Measurements from ENCODE around the gene ELOVL2. TPM values are rescaled to one million over a fixed set of nuclear protein-coding genes. Genes with fewer than 3 reads are reported as not detected.
"Not testable (repeated sequence)": the region's sequence is repeated elsewhere in the genome, so short reads cannot be mapped to it uniquely, and the experiment has no call there.

The ELOVL2 gene
- total RNA-seq, 1 experiment from 2014 or later, result 0.41 TPM

DNA sequence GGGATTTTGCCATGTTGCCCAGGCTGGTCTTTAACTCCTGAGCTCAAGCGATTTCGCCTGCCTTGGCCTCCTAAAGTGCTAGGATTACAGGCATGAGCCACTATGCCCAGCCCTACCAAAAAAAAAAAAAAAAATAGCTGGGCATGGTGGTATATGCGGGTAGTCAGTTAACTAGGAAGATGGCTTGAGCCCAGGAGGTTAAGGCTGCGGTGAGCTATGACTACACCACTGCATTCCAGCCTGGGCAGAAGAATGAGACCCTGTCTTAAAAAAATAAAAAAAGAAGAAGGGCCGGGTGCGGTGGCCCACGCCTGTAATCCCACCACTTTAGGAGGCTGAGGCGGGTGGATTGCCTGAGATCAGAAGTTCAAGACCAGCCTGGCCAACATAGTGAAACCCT is 50.2 kb downstream of the ELOVL2 start:
- Histone ChIP-seq H3K9me2 (ENCODE audit: insufficient read depth) (no peaks in the 10 kb centered on the region), H3F3A (ENCODE audit: insufficient read depth, low read depth) (no peaks in the 10 kb centered on the region), H3K4me1 (replicated peaks; ENCODE audit: insufficient read depth) (no peaks in the 10 kb centered on the region), H3K4me2 (no peak overlapping the region), H3K36me3 (ENCODE audit: low read depth) (no peaks in the 10 kb centered on the region), H3K79me2 (ENCODE audit: low read depth) (no peaks in the 10 kb centered on the region), H3K4me3 (no peak overlapping the region), H3K9me3 (ENCODE audit: insufficient read depth, low read depth) (no peaks in the 10 kb centered on the region), H3K27me3 (ENCODE audit: insufficient read depth, low read depth) (no peaks in the 10 kb centered on the region), H2AFZ (no peak overlapping the region), H4K20me1 (ENCODE audit: insufficient read depth) (no peaks in the 10 kb centered on the region), H3K27ac (no peak overlapping the region)
- no TSS peak for BruUV-seq (replicated peaks)
- no peak for TF ChIP-seq EZH2 (IDR thresholded peaks at IDR 0.05; ENCODE audit: low read depth)
- TF ChIP-seq, protein P1, sequence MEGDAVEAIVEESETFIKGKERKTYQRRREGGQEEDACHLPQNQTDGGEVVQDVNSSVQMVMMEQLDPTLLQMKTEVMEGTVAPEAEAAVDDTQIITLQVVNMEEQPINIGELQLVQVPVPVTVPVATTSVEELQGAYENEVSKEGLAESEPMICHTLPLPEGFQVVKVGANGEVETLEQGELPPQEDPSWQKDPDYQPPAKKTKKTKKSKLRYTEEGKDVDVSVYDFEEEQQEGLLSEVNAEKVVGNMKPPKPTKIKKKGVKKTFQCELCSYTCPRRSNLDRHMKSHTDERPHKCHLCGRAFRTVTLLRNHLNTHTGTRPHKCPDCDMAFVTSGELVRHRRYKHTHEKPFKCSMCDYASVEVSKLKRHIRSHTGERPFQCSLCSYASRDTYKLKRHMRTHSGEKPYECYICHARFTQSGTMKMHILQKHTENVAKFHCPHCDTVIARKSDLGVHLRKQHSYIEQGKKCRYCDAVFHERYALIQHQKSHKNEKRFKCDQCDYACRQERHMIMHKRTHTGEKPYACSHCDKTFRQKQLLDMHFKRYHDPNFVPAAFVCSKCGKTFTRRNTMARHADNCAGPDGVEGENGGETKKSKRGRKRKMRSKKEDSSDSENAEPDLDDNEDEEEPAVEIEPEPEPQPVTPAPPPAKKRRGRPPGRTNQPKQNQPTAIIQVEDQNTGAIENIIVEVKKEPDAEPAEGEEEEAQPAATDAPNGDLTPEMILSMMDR (conservative IDR thresholded peaks at IDR 0.05), result no peak
- DNase-seq, result no peak
- POLR2A ChIA-PET (ENCODE audit: unreplicated experiment), result no interaction called here
- CTCF ChIA-PET, result interaction anchor here (0.7 kb wide), 1 partner anchor 778 kb away, joined by 9 read pairs; no protein-coding TSS in a partner anchor
- intact Hi-C loops (cut with micrococcal nuclease; ENCODE audit: unreplicated experiment), result no loop called here

DNA sequence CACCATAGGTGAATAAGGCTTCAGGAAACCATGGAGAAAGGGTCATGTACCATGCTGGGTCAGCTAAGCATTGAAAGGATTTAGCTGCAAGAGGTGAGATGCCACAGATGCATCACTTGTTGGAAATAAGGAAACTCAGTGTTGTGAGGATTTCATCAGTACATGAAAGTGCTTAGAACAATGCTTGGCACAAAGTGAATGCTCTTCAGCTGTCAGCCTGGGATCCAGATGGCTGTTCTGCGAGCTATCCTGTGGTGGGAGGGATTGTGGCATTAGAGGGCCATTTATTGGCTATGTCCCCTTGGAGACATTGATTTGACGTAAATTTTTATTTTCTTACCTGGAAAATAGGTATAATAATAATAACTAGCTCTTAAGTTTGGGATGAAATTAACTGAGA is 53.0 kb downstream of the ELOVL2 start:
- Histone ChIP-seq H3K4me2 (no peak overlapping the region), H4K20me1 (ENCODE audit: insufficient read depth) (no peaks in the 10 kb centered on the region), H3K9me2 (ENCODE audit: insufficient read depth) (no peaks in the 10 kb centered on the region), H3K27me3 (ENCODE audit: insufficient read depth, low read depth) (no peaks in the 10 kb centered on the region), H3K9me3 (ENCODE audit: insufficient read depth, low read depth) (no peaks in the 10 kb centered on the region), H3K27ac (no peak overlapping the region), H3F3A (ENCODE audit: insufficient read depth, low read depth) (no peaks in the 10 kb centered on the region), H3K4me1 (replicated peaks; ENCODE audit: insufficient read depth) (no peaks in the 10 kb centered on the region), H3K79me2 (ENCODE audit: low read depth) (no peaks in the 10 kb centered on the region), H2AFZ (no peak overlapping the region), H3K4me3 (no peak overlapping the region), H3K36me3 (ENCODE audit: low read depth) (no peaks in the 10 kb centered on the region)
- intact Hi-C loops (cut with micrococcal nuclease; ENCODE audit: unreplicated experiment), result no loop called here
- TF ChIP-seq, protein P1 (conservative IDR thresholded peaks at IDR 0.05), result no peak
- no peak for TF ChIP-seq EZH2 (IDR thresholded peaks at IDR 0.05; ENCODE audit: low read depth)
- CTCF ChIA-PET, result no interaction called here
- POLR2A ChIA-PET (ENCODE audit: unreplicated experiment), result no interaction called here
- no TSS peak for BruUV-seq (replicated peaks)
- DNase-seq, result no peak

DNA sequence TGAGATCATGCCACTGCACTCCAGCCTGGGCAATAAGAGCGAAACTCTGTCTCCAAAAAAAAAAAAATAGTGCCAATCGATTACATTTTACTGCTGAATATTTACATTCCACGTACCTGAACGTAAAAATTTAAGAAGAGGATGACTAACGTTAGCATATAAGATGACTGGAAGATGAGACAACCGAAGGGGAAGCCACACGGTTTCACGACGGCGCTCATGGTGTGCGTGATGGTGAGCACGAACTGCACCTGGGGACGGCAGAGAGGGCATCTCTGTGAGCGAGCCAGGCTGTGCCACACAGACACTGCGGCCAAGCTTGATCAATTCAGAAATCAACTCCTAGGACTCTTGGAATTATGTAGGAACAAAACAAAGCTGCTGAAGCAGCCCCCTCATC is 54.5 kb downstream of the ELOVL2 start:
- intact Hi-C loops (cut with micrococcal nuclease; ENCODE audit: unreplicated experiment), result no loop called here
- Histone ChIP-seq H3K9me2 (ENCODE audit: insufficient read depth) (no peaks in the 10 kb centered on the region), H3K4me3 (no peak overlapping the region), H3K79me2 (ENCODE audit: low read depth) (no peaks in the 10 kb centered on the region), H3F3A (ENCODE audit: insufficient read depth, low read depth) (no peaks in the 10 kb centered on the region), H3K27me3 (ENCODE audit: insufficient read depth, low read depth) (no peaks in the 10 kb centered on the region), H3K36me3 (ENCODE audit: low read depth) (no peaks in the 10 kb centered on the region), H4K20me1 (ENCODE audit: insufficient read depth) (no peaks in the 10 kb centered on the region), H3K9me3 (ENCODE audit: insufficient read depth, low read depth) (no peaks in the 10 kb centered on the region), H3K27ac (no peak overlapping the region), H3K4me2 (no peak overlapping the region), H3K4me1 (replicated peaks; ENCODE audit: insufficient read depth) (no peaks in the 10 kb centered on the region), H2AFZ (no peak overlapping the region)
- POLR2A ChIA-PET (ENCODE audit: unreplicated experiment), result no interaction called here
- BruUV-seq (replicated peaks), result no TSS peak
- CTCF ChIA-PET, result no interaction called here
- no peak for TF ChIP-seq EZH2 (IDR thresholded peaks at IDR 0.05; ENCODE audit: low read depth)
- TF ChIP-seq, protein P1 (conservative IDR thresholded peaks at IDR 0.05), result no peak
- DNase-seq, result no peak

DNA sequence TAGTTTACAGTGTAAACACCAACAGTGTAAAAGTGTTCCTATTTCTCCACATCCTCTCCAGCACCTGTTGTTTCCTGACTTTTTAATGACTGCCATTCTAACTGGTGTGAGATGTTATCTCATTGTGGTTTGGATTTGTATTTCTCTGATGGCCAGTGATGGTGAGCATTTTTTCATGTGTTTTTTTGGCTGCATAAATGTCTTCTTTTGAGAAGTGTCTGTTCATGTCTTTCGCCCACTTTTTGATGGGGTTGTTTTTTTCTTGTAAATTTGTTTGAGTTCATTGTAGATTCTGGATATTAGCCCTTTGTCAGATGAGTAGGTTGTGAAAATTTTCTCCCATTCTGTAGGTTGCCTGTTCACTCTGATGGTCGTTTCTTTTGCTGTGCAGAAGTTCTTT is 59.1 kb downstream of the ELOVL2 start:
- H3K9me2 ChIP-seq (ENCODE audit: insufficient read depth); H3K27ac ChIP-seq; POLR2A ChIA-PET (ENCODE audit: unreplicated experiment); BruUV-seq (replicated peaks); H4K20me1 ChIP-seq (ENCODE audit: insufficient read depth); intact Hi-C loops (cut with micrococcal nuclease; ENCODE audit: unreplicated experiment); H3F3A ChIP-seq (ENCODE audit: insufficient read depth, low read depth); H3K4me1 ChIP-seq (replicated peaks; ENCODE audit: insufficient read depth); H2AFZ ChIP-seq; CTCF ChIA-PET; H3K4me3 ChIP-seq; H3K79me2 ChIP-seq (ENCODE audit: low read depth); H3K9me3 ChIP-seq (ENCODE audit: insufficient read depth, low read depth); H3K27me3 ChIP-seq (ENCODE audit: insufficient read depth, low read depth); DNase-seq; H3K4me2 ChIP-seq; H3K36me3 ChIP-seq (ENCODE audit: low read depth): not testable (repeated sequence)
